Measurements from ENCODE around the gene CIART.
A peak's percentile ranks its signal among the peaks of the same experiment; 100 is the strongest.
"Not testable (repeated sequence)": the region's sequence is repeated elsewhere in the genome, so short reads cannot be mapped to it uniquely, and the experiment has no call there.

CIART gene

DNA sequence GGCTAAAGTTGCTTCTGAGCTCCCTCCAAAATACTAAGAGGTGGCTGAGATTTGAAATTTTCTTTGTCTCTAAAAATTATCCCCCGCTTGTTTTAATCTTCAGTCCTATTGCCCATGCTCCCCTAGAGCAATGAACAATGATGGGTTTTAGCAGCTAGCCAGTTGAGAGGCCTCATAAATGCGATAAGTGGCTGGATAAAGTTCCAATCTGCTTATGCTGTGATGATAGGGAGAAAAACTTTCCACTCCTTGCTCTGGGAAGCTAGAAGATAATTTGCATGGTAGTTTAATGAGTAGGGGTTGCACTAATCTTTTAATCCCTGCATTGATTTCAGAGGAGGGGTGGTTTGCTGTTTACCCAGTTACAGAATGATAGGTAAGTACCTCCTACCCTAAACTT lies 29.4 kb downstream of the CIART start:
- DNase-seq = no peak

DNA sequence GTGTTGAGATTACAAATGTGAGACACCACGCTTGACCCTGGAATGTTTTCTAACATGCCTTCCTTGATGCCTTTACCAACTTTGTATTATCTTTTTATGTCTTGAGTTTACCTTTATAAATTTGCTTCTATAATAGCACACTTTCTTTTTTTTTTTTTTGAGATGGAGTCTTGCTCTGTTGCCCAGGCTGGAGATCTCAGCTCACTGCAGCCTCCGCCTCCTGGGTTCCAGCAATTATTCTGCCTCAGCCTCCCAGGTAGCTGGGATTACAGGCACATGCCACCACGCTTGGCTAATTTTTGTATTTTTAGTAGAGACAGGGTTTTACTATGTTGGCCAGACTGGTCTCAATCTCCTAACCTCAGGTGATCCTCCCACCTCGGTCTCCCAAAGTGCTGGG lies 32.3 kb downstream of the CIART start:
- DNase-seq = not testable (repeated sequence)

DNA sequence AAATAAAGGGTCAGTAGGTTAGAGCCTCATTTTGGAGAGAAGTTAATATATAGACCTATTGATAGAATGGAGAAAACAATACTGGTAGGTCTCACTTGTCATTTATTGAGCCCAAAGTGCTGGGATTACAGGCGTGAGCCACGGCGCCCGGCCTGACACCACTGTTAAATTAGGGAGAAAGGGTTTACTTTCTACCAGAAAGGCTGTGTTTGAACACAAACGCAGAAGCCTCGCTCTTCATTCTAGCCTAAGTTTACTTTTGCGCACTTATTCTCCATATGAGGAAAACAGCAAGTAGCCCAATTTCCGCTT lies 38.3 kb downstream of the CIART start:
- no peak for DNase-seq

DNA sequence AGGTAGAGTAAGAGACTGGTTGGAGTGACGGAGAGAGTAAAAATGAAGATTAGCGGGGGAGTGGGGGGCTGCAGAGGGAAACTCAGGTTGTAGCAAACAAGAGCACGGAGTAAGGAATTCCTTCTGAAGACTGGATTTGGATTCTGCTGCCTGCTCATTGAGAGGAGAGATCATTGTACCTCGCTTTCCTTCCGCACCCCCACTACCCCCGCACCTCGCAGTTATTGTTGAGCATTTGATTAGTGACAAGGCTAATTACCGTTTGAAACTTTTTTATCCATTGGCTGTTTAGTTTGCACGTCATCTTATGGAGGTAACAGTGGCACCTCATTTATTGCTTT lies 39.4 kb downstream of the CIART start:
- DNase-seq = no peak

DNA sequence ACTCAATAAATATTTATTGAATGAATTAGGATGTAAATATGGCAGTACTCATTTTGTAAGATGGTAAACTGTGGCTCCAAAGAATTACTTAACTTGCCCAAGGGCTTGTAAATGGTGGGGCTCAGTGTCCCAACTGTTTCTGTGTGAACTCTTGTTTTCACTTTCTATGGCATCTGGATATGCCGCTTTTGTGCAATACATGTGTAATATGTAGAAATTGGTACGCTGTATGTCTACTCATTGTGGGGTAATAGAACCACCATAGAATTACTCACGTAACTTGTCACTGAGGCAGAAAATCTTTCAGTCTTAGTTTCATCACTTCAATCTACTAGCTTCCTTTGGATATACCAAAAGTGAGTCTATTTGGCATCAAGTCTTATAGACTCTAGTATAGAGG lies 40.0 kb downstream of the CIART start:
- peak; percentile 44 for DNase-seq

DNA sequence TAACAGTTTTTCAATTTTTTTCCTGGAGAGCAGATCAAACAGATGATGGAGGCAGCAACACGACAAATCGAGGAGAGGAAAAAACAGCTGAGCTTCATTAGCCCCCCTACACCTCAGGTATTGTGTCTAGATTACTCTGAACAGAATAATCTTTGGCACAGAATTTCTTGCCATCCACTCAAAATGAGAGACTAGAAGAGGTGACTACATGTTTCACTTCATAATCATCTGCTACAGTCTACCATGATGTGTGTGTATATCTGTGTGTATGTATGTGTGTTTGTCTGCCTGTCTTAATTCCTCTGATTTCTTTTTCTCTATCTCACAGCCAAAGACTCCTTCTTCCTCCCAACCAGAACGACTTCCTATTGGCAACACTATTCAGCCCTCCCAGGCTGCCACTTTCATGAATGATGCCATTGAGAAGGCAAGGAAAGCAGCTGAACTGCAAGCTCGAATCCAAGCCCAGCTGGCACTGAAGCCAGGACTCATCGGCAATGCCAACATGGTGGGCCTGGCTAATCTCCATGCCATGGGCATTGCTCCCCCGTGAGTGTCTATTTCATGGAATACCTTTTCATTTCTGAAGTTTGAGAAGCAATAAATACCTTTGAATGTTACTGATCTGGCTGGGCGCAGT lies 50.4 kb downstream of the CIART start:
- no peak for DNase-seq
